ENCODE data around the gene RARA.

DNA sequence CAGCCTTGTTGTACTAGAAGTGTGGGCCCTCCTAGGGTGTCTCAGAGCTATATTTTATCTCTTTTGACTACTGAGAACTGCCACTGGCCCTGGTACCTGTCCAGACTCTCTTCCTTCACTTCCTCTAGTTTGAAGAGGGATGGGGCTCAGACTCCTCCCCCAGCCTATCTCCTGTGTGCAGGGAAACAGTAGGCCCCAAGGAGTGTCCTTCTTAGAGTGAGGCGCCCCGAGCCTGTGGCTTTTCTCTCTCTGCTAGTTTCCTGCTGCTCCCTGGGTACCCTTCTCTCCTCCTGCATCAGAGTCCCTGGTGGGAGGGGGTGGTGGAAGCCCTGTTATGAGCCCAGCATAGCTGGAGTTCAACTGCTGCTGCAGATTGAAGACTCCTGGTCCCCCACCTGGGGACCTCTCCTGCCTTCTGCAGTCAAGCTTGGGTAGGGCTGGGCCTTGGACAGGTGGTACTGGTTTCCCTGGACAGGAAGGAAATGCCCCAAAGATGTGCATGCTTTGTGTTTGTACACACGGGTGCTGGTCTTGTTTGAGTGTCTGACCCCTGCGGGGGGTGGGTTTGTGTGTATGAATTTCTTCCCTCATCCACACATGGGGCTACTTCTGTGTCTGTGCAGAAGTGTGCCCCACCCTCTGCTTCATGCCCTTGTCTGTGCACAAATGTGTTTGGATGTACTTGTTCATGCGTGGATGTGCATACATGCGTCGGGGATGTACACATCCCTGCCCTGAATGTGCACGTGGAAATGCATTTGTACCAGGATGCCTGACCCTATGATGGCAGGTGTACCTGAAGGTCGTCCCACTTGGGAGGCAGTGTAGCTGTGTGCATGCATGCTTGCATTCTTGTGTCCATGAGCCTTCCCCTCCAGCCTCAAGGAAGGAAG lies 6.9 kb downstream of the RARA start:
- TF ChIP-seq, protein P1, sequence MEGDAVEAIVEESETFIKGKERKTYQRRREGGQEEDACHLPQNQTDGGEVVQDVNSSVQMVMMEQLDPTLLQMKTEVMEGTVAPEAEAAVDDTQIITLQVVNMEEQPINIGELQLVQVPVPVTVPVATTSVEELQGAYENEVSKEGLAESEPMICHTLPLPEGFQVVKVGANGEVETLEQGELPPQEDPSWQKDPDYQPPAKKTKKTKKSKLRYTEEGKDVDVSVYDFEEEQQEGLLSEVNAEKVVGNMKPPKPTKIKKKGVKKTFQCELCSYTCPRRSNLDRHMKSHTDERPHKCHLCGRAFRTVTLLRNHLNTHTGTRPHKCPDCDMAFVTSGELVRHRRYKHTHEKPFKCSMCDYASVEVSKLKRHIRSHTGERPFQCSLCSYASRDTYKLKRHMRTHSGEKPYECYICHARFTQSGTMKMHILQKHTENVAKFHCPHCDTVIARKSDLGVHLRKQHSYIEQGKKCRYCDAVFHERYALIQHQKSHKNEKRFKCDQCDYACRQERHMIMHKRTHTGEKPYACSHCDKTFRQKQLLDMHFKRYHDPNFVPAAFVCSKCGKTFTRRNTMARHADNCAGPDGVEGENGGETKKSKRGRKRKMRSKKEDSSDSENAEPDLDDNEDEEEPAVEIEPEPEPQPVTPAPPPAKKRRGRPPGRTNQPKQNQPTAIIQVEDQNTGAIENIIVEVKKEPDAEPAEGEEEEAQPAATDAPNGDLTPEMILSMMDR (conservative IDR thresholded peaks at IDR 0.05), result no peak
- TF ChIP-seq ZFX (IDR thresholded peaks at IDR 0.05), result no peak
